ENCODE results near the gene RAMAC.
"Not testable (repeated sequence)": the region's sequence is repeated elsewhere in the genome, so short reads cannot be mapped to it uniquely, and the experiment has no call there.

RAMAC gene

GRCh38 chr15:83014205-83014653 is 28.2 kb downstream of the RAMAC start:
- no peak for DNase-seq (ENCODE audit: low read depth)

GRCh38 chr15:83015361-83015760 is 29.4 kb downstream of the RAMAC start:
- DNase-seq (ENCODE audit: low read depth) = no peak

GRCh38 chr15:83016906-83017305 is 30.9 kb downstream of the RAMAC start:
- no peak for DNase-seq (ENCODE audit: low read depth)

GRCh38 chr15:83018436-83018835 is 32.4 kb downstream of the RAMAC start:
- DNase-seq (ENCODE audit: low read depth) = no peak

GRCh38 chr15:83030021-83030420 is 44.0 kb downstream of the RAMAC start:
- DNase-seq (ENCODE audit: low read depth) = no peak

GRCh38 chr15:83031234-83031633 is 45.2 kb downstream of the RAMAC start:
- DNase-seq (ENCODE audit: low read depth) = not testable (repeated sequence)

- DNase-seq (ENCODE audit: low read depth) = no peak
Measured at GRCh38 chr15:83036253-83036652, 50.2 kb downstream of the RAMAC start.

GRCh38 chr15:83039206-83039605 is 53.2 kb downstream of the RAMAC start:
- no peak for DNase-seq (ENCODE audit: low read depth)

Data from fibroblast of the conjunctiva (primary cell).